ENCODE results near the gene NCAM1.

GRCh38 chr11:113281052-113281725 is 320.0 kb downstream of the NCAM1 start:
- no peak for TF ChIP-seq POLR2A (IDR thresholded peaks at IDR 0.05)
- no peak for TF ChIP-seq CTCF (IDR thresholded peaks at IDR 0.05 in 8 of 11, conservative IDR thresholded peaks at IDR 0.05 in 3 of 11)
- no peak for TF ChIP-seq POLR2AphosphoS5 (IDR thresholded peaks at IDR 0.05)

Data from spleen (tissue), 7 donors.